Activated effector memory CD4-positive, alpha-beta T cell treated with Interleukin-2 at 50 U/mL for 16 hours (primary cell): ENCODE results near the gene HOXD11.

ENCODE experiments used
- DNase-seq: peaks from one replicate; pipeline ENCODE4 v3.0.0-alpha.2; 2020

Gene HOXD11

DNA sequence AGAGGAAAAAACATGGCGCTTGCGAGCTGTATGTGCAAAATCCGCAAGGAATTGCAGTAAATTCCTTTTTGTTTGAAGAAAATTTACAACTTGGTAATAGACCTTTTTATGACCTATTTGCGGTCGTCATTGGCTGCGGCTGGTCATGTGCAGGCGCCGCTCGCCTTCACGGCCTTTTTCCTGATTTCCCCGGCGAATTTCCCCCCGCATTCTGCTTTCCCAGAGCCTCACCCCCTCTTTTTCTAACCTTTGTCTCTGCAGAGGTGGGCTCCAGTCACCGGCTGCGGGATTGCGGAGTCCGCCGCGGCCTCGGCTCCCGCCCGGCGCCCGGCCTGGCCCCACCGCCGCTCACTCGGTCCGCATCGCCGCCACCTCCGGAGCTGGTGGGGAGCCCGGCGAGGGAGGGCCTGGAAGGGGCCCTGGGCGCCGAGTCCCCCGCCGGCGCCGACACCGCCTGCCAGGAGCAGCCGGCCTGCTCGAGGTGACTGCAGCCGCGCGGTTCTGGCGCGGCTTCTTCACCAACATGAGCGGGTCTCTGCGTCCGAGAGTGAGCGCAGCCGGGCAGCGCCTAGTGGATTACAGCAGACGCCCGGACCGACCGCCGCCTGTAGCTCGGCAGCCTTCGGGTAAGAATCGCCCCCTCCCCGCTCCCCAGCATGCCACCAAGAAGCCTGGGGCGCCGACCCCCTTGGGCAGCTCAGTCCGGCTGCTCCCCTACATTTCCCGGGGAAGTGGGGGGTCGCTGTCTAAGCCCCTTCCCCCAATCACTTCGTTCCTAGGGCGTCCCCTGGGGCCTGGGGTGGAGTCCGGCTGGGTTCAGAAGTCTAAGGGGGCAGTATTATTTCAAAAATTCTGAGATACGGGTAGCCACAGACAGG, 29.5 kb downstream of the HOXD11 start:
- no peak for DNase-seq

- DNase-seq = no peak
Measured at GRCh38 chr2:176137252-176137580, 30.1 kb downstream of the HOXD11 start.

DNA sequence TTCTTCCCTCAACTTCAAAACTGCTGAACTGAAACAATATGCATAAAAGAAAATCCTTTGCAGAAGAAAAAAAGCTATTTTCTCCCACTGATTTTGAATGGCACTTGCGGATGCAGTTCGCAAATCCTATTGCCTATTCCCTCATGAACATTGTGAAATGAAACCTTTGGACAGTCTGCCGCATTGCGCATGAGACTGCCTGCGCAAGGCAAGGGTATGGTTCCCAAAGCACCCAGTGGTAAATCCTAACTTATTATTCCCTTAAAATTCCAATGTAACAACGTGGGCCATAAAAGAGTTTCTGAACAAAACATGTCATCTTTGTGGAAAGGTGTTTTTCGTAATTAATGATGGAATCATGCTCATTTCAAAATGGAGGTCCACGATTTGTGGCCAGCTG, 30.8 kb downstream of the HOXD11 start:
- no peak for DNase-seq

DNA sequence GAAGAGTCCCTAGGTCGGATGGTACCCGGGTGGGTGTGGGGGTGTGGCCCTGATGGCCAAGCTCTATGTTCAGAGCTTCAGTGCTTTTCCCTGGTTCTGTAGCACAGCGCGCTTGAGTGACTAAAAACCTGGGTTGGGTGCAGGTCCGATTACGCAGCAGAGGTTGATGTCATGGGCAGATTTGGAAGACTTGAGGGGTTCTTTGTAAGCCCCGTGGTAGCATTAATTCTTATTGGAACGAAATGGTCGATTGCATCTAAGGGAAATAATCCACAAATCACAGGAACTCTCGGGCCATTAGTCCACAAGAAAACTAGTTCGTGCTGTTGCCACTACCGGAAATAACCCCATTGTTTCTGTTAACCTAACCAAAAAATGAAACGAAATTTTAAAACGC, 31.4 kb downstream of the HOXD11 start:
- DNase-seq = no peak

GRCh38 chr2:176138923-176139660, 32.0 kb downstream of the HOXD11 start:
- DNase-seq = no peak

DNA sequence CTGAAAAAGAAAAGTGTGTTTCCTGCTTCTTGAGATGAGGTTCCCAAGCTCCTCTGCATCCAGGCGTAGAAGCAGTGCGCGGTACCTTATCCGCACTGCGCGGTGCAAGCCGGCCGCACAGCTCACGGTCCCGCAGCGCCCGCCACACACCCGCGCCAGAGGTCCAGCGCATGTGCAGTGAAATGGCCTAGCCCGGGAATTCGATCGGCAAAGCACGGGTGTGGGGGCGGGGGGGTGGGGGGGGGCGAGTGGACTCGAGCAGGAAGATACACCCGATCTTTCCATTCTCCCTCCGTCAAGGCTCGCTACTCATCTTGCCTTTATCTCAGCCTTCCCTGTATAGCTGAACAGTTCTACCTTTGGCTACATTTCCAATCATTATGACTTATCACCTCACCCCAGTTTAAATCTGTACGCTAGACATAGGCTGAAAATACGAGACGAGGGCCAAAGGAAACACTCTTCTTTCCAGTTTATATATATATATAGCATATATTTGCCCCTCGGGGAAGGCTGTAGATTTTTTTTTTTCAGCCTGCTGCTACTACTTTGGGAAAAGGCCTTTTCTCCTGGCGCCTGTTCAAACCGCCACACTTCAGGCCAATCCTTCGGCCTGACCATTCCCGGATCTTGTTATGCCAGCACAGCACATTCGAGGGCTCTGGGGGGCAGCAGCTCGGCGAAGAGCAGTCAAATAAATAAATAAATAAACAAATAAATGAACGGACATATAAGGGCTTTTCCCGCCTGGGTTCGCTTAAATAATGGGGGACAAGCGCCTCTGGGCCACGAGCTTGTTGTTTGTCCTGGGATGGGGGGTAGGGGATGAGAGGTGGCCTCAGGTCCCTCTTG, 32.8 kb downstream of the HOXD11 start:
- DNase-seq = no peak

DNA sequence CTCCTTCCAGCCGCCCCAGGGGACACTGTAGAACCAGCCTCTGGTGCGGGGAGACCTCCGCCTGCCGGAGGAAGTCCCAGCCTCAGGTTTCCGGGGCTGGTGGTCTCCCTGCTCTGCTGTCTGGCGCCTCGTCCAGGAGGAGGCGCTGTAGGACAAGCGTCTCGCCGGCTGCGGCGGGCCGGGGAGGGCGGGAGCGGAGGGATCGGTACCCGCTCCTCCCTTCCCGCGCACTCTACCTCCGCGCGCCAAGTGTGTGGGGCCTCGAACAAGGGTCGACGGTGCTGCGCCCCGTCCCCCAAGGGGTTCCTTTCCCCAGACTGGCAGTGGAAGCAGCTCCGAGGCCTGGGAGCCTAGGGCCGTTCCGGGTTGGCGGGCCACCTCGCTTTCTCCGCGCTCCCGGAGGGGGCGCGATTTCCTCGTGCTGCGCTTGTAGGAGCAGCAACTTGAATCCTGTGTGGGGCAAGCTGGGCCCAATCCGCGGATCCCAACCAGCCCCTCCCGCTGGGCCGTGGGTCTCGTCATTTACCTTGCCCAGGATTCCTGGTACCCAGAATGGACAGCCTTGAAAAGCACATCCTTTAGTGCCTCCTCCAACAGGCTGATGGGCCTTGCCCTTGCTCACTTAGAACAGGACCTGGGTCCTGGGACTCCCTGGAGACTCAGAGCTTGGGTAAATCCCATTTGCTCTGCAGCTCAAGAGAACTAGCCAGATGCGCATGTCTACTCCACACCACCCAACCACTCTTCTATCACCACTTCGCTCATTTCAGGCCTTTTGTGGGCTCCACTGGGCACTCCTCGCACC, 33.6 kb downstream of the HOXD11 start:
- peak; percentile 21 for DNase-seq

- DNase-seq = no peak
Measured at GRCh38 chr2:176142281-176142680, 35.2 kb downstream of the HOXD11 start.

DNA sequence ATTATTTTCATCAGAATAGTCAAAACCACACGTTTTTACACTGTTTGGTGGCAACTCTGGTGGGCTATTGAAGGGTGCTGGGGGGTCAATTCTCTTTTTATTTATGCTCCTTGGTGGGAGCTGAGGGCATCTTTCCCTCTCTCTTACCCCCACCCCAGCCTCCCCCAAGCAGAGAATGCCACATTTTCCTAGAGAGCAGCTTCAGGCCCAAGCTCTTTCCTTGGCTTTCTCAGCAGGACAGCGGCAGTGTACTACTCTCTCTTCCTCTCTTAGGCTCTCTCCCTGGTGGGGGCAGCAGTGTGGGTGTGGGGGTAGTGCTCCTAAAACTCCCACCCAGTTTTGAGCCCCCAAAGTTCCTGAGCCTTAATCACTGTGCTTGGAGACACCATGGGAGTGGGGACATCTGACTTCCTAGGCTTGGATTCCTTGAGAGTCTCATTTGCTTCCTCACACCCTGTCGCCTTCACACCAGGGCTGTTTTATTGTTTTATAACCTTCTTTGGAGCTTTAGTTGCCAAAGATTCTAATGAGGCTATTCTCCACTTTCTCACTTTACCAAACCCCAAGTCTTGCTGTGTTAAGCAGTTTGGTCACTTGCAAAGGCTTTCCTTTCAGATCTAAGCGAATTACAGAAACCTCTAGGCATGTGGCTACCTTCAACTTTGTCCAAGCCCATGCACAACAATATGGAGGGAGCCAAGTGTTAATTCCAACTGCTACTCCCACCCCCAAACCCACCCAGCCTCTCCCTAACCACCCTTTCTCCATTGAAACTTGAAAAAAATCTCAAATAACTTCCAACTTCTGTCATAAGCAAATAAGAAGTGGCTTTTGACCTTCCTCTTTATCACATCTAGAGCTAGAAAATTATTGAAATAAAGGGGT, 38.2 kb downstream of the HOXD11 start:
- no peak for DNase-seq

DNA sequence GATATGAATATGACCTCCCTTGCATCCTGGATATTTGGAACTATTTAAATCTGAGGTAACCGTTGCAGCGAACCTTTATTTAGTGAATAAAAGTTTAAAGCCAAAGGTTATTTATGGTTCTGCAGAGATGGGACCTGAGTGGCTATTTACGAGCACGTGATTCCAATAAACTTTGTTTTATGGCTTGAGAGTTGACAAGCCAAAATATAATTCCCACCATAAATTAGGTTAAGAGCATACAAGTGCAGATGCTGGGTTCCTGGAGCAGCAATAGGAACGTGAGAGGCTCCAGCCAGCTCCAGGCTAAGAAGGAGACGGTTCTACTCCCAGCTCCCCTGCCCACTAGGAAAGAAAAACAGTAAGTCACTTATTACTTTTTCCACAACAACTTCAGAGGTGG, 39.0 kb downstream of the HOXD11 start:
- DNase-seq = no peak

DNA sequence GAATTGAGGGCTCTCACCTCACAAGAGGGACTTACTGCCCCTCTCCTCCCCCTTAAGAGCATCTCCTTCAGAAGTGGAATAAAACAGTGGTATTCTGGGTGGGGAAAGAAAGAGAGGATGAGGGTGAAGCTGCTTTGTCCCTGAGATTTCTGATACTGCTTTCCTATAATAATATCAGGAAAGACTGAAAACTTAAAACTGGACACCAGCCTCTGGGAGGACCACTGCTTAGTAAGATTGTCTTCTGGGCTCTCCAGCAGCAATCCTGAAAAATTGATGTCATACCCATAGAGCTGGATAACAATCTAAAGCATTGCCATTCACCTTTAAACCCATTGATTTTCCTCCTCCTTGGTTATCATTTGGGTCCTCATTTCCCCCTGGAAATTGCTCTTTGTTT, 39.6 kb downstream of the HOXD11 start:
- DNase-seq = no peak

DNA sequence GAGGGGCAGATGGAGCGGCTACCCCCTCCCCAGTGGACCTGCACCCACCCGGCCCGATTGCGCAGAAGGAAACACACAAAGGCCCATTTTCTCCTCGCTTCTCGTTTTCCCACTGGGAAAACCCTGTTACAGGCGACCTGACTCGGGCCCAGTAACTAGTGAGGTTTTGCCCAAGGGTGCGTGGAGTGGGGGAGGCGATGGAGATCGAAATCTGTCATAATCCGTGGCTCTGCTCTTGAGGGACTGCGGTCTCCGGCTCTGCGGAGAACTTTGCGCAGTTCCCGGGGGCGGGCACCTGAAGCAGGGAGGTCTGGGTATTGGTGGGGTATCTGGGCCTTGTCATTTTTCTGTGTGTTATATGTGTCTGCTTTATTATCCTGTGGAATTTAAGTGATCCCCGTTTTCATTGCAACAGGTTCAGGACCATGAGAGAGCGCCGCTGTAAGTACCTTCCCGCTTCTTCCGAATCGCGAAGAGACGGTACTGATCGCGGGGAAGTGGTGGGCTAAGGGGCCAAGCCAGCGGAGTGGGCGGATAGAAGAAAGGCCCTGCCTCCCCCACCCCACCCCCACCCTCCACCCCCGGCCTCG, 40.2 kb downstream of the HOXD11 start:
- no peak for DNase-seq

DNA sequence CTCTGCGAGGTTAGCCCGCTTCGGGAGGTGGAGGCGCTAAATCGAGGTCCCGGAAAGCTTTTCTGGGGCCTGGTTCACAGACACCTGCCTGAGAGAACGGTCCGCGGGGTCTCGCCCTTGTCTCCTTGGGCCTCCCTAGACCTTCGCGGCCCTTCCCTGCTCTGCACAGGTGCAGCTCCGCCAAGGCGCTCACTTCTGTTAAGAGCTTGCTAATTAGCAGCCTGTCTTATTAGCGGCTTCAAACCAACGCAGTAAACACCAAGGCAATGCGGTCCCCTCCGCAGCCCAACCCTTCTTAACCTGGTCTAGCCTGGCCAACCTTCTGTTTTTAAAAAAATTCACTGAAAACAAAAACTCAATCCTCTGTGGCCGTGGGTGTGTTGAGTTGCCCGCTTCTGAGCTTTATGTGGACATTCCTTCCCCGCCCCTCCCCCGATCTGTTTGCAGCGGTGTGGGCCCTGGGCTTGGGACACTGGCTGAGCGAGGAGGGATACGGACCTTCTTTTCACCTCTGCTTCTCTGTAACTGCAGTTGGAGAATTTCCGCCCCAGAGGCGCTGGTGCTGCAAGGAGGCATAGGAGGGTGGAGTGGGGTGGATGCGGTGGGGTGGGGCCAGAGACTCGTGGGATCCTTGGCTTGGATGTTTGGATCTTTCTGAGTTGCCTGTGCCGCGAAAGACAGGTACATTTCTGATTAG, 40.9 kb downstream of the HOXD11 start:
- DNase-seq = no peak

GRCh38 chr2:176148751-176149421, 41.8 kb downstream of the HOXD11 start:
- no peak for DNase-seq

GRCh38 chr2:176149481-176149938, 42.4 kb downstream of the HOXD11 start:
- DNase-seq = no peak

DNA sequence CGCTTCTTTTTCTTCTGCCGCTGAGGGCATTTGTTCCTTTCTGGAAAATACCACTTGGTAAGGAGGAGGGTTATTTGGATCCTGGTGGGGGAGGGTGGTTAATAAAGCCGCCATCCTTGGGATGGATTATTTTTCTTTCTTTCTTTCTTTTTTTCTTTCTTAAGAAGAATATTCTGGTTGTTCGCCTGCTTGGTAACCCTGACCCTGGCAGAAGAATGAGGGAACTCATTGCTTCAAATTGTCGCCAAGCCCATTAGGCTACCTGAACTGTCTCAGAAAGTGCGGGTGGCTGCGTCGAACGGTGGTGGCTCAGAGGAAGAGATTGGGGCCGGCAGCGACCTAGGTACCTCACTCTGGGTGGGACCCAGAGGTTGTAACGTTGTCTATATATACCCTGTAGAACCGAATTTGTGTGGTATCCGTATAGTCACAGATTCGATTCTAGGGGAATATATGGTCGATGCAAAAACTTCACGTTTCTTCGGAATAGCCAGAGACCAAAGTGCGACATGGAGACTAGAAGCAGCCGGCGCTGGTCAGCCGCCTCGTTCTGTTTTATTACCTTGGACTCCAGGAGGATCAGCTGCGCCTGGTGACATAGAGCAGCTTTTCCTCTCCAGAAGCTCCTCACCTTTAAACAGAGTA, 43.0 kb downstream of the HOXD11 start:
- no peak for DNase-seq

DNA sequence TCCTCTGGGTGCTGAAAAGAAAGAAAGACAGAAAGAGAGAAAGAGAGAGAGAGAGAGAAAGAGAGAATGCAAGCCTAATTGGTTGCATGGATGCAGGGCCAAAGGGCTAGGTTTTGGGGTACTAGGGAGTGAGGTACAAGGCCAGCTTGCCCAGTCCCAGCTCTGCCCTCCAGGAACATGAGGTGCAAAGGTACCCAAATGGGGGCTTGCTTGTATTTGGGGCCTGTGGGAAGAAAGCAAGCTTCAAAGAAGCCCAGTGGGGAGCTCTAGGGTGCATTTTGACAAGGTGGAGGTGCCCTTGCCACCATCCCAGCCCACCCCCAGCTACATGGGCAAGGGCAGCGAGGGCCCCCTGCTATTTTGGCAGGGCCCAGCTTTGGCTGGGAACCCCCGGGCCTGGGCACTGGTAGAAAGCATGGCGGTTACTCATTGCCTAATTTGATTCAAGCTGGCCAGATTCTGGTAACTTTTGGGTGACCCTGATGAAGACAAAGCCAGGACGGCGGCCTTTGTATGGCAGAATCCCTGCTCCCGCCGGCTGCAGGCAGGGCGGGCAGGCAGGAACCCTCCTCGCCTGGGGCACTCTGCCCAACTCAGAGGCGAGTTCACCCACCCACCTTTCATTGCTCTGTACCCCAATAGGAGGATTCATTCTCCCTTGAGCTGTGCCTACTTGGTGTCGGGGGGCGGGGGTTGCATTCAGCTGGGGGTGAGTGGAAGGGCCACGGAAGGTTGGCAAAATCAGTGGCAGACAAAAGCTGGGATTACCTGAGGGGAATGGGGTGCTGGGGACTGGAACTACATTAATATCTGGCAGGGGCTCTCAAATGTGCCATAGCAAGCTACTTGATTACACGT, 43.7 kb downstream of the HOXD11 start:
- DNase-seq = no peak
